HS-5 (cell line): ENCODE measurements around the gene KDELR1.

Source experiments
- DNase-seq: peaks from one replicate; pipeline ENCODE4 v3.0.0-alpha.2; 2012; ENCODE audit warnings: low read depth

Gene KDELR1

DNA sequence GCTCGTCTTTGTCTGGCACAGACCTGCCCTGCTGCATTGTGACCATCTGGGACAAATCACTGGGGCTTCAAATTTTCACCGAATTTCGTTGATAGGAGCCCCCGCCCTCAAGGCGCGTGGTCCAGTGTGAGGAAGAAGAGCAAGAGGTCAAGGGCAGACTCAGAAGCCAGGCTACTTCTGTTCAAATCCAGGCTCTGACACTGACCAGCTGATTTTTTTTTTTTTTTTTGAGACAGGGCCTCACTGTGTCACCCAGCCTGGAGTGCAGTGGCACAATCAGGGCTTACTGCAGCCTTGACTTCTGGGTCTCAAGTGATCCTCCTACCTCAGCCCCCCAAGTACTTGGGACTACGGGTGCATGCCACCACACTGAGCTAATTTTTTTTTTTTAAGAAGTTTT, 20.0 kb downstream of the KDELR1 start:
- no peak for DNase-seq

DNA sequence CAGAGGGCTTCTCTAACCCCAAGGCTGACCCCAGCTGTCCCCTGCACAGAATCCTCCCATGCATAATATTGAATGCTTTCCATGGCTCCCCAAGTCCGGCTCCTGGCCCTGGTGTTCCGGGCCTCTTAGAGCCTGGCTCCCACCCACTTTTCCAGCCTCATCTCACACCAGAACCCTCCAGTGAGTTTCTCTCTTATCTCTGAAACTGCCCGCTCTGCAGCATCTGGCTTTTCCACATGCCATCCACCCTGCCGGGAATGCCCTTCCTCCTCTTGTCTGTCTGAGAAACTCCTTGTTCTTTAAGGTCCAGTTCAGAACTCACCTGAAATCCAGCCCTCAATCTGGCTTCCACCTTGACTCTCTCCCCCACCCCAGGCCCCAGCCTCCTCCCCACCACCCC, 20.4 kb downstream of the KDELR1 start:
- no peak for DNase-seq

DNA sequence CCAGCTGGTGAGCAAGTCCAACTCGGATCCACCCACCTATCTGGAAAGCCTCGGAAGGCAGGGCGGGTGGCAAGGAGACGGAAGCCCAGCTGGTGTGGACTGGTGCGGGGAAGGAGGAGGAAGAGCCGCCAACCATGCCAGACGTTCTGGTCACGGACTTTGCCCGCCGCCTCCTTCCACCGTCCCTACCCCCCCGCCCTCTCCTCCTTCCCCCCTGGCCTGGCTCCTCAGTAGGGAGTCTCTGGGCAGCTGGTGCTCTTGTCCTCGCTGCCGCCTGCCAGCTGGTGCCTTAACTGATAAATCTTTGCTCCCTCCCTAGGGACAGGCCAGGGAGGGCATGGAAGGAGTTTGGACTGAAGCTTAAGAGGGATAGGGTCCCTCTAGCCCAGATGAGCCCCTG, 22.4 kb downstream of the KDELR1 start:
- DNase-seq: no peak

DNA sequence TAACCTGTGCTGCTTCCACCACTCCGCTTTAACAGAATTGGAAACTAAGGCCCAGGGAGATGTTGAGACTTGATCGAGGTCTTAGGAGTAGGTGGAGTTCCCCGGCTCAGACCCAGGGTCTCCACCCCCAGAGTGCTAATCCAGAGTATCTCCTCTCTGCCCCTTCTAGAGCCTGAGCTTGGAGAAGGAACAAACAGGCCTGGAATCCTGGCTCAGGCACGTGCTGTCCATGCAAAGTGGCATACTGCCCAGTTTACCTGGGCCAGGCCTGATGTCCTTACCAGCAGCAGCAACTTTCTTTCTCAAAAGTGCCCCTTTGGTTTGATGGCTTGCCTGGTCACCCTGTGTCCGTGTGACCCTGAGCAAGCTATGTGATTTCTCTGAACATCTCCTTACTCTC, 23.5 kb downstream of the KDELR1 start:
- no peak for DNase-seq

DNA sequence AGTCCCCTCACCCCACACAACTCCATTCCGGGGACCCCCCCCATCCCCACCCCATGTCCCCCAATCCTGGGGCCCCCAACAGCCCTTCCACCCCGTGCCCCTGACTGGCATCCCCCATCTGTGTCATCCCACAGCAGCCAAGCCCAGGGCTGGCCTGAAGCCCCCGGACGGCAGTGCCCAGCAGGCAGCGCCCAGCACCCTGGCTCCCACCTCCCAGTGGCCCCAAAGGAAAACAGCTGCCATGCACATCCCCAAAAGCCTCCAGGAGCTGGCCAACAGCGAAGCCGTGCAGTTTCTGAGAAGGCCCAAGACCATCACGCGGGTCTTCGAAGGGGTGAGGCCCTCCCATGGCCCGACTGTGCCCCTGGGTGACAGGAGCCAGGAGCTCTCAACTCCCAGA, 25.7 kb downstream of the KDELR1 start:
- DNase-seq: no peak

DNA sequence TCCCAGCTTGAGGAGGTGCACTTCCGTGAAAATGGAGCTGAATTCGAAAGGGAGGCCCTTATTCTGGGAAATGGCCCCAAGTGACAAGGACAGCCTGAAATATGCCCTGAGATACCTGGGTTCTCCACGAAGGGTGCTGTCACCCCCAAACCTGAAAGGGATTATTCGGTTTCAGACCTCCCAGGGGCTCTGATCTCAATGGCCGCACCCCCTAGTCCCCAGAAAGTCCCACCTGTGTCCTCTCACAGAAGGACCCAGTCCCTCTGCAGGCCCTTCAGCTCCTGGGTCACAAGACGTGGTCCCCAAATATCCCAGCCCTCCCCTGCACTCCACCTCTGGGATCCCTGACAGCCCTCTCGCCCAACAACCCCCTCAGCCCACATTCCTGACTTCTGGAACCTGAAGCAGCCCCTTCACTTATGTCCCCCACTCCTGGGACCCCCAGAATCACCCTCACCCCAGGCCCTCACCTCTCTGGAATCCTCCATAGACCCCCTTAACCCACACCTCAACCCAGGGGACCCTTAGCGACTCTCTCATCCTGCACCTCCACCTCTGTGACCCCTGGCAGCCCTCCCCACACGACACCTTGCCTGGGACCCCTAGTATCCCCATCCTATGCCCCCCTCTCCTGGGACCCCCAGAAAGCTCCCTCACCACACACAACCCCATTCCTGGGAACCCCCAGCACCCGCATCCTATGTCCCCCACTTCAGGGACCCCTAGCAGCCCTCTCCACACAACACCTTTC, 26.6 kb downstream of the KDELR1 start:
- DNase-seq: no peak

DNA sequence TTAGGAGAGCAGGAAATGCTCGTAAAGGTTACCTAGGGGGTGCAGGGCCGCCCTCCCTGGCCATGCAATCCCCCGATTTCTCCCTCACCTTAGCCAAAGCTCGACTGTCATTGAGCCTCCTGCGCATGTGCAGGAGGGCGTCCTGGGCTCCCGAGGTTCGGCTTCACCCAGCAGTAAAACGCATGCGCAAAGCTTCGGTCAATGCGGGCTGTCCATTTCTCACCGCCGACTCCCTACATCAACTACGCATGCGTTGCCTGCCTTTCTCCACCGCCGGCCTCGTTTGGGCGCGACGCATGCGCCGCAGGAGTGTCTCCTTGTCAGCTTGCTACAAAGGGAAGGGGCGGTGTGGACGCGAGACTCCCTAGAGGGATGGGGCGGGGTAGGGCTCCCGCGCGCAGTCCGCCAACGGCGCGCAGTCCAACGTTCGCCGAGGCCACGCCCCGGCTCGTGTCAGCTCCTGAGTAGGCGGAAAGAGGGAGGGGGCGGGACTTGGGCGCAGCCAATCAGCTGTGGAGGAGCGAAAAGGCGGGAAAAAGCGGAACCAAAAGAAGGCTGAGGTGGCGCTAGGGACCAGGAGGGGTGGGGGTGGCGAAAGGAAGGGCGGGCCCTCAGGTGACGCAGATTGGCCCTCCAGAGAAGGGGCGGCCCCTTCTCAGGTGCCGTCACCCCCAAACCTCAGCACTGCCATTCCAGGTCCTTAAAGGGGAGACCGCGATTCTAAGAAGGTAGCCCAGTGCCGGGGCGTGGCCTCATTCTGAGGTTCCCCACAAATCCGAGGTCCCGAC, 27.3 kb downstream of the KDELR1 start, which contains the start of the genes SYNGR4 and TMEM143:
Gene SYNGR4 (plus strand): TSS at position 558 of the 788 bp plus-strand sequence. CDS start 1,476 bp downstream, outside the sequence.
Gene TMEM143 (minus strand): TSS at position 131 of the 788 bp plus-strand sequence. CDS start 20 bp downstream, at position 111.
- DNase-seq: peak; percentile 98

DNA sequence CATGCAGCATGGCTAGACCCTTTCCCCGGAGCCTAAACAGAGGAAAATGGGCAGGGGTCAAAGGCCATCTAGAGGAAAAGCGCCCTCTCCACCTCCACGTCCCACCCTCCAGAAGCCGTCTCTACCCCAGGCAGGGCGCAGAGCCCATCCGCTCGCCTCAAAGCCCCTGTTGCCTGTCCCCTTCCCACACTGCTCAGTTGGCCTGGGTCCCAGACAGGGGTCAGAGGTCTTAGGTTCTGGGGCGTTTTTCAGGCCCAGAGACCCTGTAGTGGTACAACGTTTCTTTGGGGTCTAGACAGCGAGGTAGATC, 27.9 kb downstream of the KDELR1 start:
- no peak for DNase-seq

DNA sequence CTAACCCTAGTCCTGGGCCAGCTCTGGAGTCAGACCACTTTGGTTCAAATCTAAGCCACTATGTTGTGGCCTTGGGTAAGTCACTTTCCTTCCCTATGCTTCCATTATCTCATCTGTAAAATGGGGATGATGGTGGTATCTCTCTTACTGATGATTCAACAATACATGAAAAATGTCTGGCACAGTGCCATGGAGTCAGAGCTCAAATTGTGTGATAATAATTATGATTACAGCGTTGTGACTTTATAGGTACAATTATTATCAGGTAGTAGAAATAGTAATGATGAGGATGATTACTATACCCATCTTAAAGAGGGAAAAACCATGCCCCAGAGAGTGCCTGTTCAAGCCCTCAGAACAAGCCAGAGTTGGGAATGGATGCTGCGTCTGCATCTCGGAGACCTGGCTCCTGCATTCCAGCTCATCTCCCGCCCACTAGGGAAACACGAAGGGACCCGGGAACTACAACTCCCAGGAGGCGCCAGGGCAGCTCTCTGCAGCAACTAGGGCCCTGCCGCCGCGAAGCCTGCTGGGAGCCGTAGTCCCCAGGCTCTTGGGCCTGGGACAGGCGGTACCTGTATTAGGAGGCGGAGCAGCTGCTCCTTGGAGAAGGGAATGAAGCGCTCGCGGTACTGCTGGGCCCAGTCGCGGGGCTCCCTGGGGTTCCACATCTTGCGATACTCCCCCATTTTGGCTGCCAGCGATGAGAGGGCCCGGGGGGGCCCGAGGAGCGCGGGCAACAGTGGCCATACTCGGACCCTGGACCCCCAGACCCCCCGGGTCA, 28.4 kb downstream of the KDELR1 start:
- DNase-seq: peak; percentile 84

DNA sequence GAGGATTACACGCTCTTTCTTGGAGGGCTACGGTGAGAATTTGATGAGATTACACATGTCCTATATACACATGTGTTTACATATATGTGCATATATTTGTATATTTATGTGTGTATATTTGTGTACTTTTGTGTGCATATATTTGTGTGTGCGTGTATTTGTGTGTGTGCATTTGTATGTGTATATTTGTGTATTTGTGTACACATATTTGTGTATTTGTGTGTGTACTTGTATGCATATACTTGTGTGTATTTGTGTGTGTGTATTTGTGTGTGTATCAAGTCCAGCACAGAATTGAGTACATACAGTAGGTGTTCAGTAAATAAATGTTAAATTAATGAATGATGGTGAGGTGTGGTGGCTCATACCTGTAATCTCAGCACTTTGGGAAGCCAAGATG, 29.4 kb downstream of the KDELR1 start:
- no peak for DNase-seq

DNA sequence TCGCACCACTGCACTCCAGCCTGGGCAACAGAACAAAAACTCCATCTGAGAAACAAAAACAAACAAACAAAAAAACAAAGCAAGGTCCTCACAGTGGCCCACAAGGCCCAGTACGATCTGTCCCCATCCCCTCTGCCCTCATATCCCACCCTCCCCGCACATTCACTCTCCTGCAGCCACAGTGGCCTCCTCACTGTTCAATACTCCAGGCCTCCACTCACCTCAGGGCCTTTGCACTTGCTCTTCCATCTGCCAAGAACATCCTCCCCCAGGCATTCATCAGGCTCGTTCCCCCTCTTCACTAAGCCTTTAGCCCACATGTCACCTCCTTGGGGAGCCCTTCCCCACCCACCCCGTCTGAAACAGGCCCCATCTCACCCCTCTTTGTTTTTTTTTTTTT, 32.2 kb downstream of the KDELR1 start:
- DNase-seq: no peak

DNA sequence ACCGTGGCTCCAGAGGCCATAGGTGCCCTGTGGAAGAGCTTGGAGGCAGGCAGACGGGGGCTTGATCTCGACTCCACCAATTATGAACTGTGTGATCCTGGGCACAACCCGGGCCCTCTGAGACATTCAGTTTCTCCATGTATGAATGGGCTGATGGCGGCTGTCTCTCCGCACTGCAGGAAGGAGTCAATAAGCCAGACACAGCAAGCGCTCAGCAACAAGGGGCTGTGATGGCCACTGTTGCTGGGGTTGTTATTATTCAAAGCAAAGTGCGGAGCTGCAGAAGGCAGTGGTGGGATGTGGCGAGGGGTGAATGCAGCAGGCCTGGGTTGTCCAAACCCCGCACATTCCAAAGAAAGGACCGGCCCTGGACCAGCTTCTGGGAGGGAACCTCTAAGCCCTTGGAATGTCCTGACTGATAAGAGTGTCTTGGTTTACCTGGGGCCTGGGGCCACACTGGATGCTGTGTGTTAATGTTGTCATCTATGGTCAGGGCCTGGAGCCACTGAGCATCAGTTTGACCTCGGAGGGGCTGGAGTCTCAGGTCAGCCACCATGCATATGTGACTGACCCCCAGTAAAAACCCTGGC, 35.9 kb downstream of the KDELR1 start:
- DNase-seq: no peak

DNA sequence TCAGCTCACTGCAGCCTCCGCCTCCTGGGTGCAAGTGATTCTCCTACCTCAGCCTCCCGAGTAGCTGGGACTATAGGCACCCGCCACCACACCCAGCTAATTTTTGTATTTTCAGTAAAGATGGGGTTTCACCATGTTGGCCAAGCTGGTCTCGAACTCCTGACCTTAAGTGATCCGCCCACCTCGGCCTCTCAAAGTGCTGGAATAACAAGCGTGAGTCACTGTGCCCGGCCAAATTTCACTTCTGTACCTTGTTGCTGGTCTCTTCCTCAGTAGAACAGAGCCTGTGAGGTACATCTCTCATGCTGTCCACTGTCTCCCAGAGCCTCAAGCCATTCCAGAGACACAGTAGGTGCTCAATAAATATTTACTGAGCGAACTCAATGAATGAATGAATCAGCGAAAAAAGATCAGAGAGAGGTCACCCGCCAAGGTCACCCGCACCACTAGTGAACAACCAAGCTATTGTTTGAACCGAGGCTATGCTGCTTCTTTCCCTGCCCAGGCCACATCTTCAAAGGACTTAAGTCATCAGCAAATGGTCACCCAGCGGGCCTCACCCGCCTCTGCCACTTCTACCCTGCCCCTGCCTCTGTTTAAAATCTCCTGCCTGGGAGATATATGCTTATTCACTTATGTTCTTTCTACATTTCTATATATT, 36.9 kb downstream of the KDELR1 start:
- no peak for DNase-seq

DNA sequence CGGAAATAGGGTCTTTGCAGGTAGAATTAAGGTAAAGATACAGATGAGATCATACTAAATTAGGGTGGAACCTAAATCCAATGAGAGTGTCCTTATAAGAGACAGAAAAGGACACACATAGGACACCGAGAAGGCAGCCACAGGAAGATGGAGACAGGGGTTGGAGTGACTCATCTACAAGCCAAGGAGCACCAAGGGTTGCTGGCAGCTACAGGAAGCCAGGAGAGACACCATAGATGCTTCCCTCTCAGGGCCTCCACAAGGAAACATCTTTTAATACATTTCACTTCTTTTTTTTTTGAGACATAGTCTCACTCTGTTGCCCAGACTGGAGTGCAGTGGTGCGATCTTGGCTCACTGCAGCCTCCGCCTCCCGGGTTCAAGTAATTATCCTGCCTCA, 37.7 kb downstream of the KDELR1 start:
- DNase-seq: no peak

DNA sequence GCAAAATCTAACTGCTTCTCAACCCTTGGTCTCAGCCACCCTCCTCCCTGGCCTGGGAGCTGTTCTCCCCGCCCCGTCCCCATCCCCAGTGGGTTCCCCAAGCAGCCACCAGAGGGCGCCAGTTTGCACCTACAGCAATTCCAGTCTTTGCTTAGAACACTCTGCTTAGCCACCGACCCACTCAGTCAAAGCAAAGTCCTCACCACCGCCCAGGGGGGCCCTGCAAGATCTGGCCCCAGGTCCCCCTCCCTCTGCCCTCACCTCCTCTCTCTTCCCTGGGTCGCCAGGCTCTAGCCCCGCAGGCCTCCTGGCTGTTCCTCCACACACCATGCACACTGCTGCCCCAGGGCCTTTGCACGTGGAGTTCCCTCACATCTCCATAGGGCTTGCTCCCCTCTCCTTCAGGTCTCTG, 40.0 kb downstream of the KDELR1 start:
- DNase-seq: no peak

DNA sequence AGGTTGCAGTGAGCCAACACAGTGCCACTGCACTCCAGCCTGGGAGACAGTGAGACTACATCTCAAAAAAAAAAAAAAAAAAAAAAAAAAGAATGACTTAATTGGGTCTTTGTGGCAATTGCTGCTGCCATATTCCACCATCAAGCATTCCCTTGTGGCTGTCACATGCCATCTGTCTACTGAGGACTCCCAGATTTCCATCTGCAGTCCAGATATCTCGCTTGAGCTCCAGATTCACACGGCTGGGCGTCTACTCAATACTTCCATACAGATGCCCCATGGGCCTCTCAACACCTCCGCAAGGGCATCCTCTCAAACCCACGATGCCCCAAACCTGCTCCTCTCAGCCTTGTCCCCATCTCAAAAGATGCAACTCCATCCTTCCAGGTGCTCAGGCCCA, 40.5 kb downstream of the KDELR1 start:
- DNase-seq: no peak

DNA sequence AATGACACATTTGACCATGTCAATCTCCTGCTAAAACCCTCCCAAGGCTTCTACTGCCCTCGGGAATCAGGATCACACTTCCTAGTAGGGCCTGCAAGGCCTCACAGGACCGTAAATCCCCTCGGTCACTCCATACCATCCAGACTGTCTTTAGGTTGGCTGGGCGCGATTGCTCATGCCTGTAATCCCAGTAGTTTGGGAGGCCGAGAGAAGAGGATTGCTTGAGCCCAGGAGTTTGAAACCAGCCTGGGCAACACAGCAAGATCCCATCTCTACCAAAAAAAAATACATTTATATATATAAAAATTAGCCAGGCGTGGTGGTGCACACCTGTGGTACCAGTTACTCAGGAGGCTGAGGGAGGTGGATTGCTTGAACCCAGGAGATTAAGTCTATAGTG, 42.6 kb downstream of the KDELR1 start:
- DNase-seq: no peak

DNA sequence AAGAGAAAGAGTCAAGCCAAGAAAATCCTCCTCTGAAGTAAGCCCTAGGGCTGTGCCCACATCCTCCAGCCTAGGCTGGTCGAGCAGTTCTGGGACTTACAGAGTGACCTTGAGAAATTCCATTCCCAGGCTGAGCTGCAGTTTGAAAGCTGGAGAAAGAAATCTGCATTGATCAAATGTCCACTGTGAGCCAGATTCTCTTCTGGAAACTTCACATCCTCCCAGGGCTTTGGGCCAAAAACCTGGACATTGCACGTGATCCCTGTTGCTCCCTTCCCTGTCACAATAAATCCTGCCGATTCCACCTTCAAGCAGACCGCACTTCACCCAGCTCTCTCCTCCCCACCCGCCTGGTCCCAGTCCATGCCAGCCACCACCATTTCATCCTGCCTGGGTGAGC, 43.3 kb downstream of the KDELR1 start:
- DNase-seq: no peak

DNA sequence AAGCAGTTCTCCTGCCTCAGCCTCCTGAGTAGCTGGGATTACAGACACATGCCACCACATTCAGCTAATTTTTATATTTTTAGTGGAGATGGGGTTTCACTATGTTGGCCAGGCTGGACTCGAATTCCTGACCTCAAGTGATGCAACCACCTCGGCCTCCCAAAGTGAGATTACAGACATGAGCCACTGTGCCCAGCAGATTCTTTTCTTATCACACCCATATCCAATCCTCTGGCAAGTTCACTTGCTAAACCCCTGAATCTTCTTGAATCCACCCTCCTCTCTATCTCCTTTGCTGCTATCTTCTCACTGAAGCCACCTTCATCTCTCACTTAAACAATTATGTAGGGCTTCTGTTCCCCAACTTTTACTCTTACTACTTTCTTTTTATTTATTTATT, 45.2 kb downstream of the KDELR1 start:
- DNase-seq: no peak

DNA sequence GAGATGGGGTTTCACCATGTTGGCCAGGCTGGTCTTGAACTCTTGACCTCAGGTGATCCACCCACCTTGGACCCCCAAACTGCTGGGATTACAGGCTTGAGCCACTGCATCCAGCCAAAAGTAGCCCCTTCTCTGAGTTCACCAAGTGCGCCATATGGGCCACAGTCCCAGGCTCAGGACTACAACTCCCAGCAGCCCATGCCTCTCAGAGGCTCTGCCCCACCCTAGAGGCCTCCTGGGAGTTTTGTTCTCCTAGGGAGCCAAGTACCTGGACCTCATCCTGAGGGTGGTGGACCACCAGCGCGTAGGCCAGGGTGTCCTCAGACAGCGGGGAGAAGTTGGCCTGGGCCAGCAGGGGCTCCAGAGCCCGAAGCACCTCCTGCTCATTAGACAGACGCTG, 46.5 kb downstream of the KDELR1 start:
- no peak for DNase-seq

DNA sequence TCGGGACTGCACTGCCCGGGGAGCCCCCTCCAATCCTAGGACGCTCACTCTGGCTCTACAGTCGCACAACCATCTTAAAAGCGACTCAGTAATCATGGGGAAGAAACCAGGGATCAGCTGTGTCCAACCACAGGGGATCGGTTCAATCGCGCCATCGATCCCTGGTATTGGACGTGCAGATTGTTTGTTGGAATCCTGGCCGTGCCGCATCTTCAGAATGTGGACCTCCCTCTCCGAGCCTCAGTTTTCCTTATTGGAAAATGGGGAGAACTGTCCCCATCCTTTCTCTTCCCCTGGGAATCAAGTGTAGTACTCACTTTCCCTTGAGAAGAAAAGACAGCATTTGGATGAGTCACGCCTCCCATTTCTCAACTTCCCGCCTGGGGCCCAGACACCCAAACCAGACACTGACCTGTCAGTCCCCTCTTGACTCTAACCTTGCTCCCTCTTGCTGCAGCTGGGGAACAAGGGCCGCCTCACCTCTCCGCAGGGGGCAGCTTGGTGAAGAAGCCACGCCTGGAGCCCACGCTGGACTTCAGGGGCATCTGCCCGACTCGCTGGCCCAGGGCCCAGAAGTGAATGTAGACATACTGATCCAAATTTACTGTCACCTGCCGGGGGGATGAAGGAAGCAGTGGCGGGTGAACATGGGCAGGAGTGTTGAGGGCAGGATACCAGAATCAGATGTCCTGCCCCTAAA, 48.4 kb downstream of the KDELR1 start:
- DNase-seq: no peak
